IMR-90 (cell line): ENCODE measurements around the gene IL2RA. TPM values are rescaled to one million over a fixed set of nuclear protein-coding genes. Genes with fewer than 3 reads are reported as not detected.

Experiments
- ATAC-seq: fragments of 200-7000 bp; cut with Tn5 transposase; 2 replicates; pipeline ENCODE4 v1.9.1; 2020; ENCODE audit warnings: low read depth, mild to moderate bottlenecking, moderate library complexity
- BruUV-seq: library from RNA; stranded (reverse); fragments of 400-500 nt; replicated peaks from 2 replicates; lab custom pipeline; 2021; lab: Mats Ljungman, UMichigan
- CTCF ChIA-PET: fragments of 300-600 bp; formaldehyde crosslinking; extraction: SDS; loops from one replicate; lab custom pipeline; 2021; ENCODE audit warnings: antibody characterized with exemption; lab: Yijun Ruan, JAX
- POLR2A ChIA-PET: fragments of 300-600 bp; sonication (Branson Sonifier 250); formaldehyde crosslinking; loops from one replicate; lab custom pipeline; 2022; ENCODE audit warnings: antibody characterized with exemption; ENCODE audit not compliant: unreplicated experiment; lab: Charles Lee
- DNase-seq: peaks from one replicate; pipeline ENCODE4 v3.0.0; 2013
- H2AFZ ChIP-seq: replicated peaks from 2 replicates; pipeline ENCODE3; 2013; ENCODE audit warnings: low read length, mild to moderate bottlenecking; ENCODE audit not compliant: poor library complexity
- H2AK5ac ChIP-seq: 2 replicates; pipeline ENCODE4 v1.6.1; 2013; ENCODE audit warnings: low read depth, low read length, inconsistent platforms
- H2AK9ac ChIP-seq: replicated peaks from 2 replicates; pipeline ENCODE3; 2013; ENCODE audit warnings: mild to moderate bottlenecking, low read depth, low read length, moderate library complexity; ENCODE audit not compliant: poor library complexity
- H2BK120ac ChIP-seq: 2 replicates; pipeline ENCODE4 v1.6.1; 2013; ENCODE audit warnings: low read depth, low read length, inconsistent platforms
- H2BK15ac ChIP-seq: 3 replicates; pipeline ENCODE4 v1.6.1; 2013; ENCODE audit warnings: low read depth, low read length, inconsistent platforms
- H2BK20ac ChIP-seq: 2 replicates; pipeline ENCODE4 v1.6.1; 2013; ENCODE audit warnings: low read depth, mild to moderate bottlenecking, inconsistent platforms, low read length, moderate library complexity
- H2BK5ac ChIP-seq: 2 replicates; pipeline ENCODE4 v1.6.1; 2013; ENCODE audit warnings: mild to moderate bottlenecking, low read depth, low read length, inconsistent platforms; ENCODE audit not compliant: poor library complexity, severe bottlenecking
- H3K14ac ChIP-seq: replicated peaks from 2 replicates; pipeline ENCODE4 v1.6.1; 2013; ENCODE audit warnings: low read depth, low read length, inconsistent platforms
- H3K18ac ChIP-seq: 2 replicates; pipeline ENCODE4 v1.6.1; 2013; ENCODE audit warnings: low read depth, low read length, control low read depth
- H3K23ac ChIP-seq: 2 replicates; pipeline ENCODE4 v1.6.1; 2013; ENCODE audit warnings: low read depth, low read length, inconsistent platforms
- H3K27ac ChIP-seq: 2 replicates; pipeline ENCODE4 v1.5.1; 2013; ENCODE audit warnings: mild to moderate bottlenecking, control low read depth, low read length; ENCODE audit not compliant: insufficient read depth
- H3K27me3 ChIP-seq: 2 replicates; pipeline ENCODE4 v1.6.1; 2013; ENCODE audit warnings: low read length; ENCODE audit not compliant: control insufficient read depth, insufficient read depth
- H3K36me3 ChIP-seq: 2 replicates; pipeline ENCODE4 v1.6.1; 2013; ENCODE audit warnings: low read length, mixed read lengths; ENCODE audit not compliant: control insufficient read depth, insufficient read depth
- H3K4ac ChIP-seq: 2 replicates; pipeline ENCODE4 v1.6.1; 2013; ENCODE audit warnings: low read depth, low read length, inconsistent platforms
- H3K4me1 ChIP-seq: 2 replicates; pipeline ENCODE4 v1.6.1; 2013; ENCODE audit warnings: low read length, mixed read lengths; ENCODE audit not compliant: control insufficient read depth, insufficient read depth
- H3K4me2 ChIP-seq: 2 replicates; pipeline ENCODE4 v1.6.1; 2013; ENCODE audit warnings: low read depth, mild to moderate bottlenecking, control low read depth, low read length, moderate library complexity
- H3K4me3 ChIP-seq: 2 replicates; pipeline ENCODE4 v1.5.1; 2013; ENCODE audit warnings: low read depth, mild to moderate bottlenecking, control low read depth, low read length, moderate library complexity; ENCODE audit not compliant: insufficient read depth
- H3K56ac ChIP-seq: 2 replicates; pipeline ENCODE4 v1.6.1; 2013; ENCODE audit warnings: low read length, inconsistent platforms; ENCODE audit not compliant: insufficient read depth; ENCODE audit errors: extremely low read depth
- H3K79me1 ChIP-seq, 2 experiments: 2 replicates each; pipeline ENCODE4 v1.6.1; 2013; ENCODE audit warnings: low read length in 2 of 2, inconsistent platforms in 1 of 2, low read depth in 1 of 2
- H3K9ac ChIP-seq: 2 replicates; pipeline ENCODE4 v1.6.1; 2013; ENCODE audit warnings: low read depth, low read length, control low read depth
- H3K9me1 ChIP-seq: 2 replicates; pipeline ENCODE4 v1.6.1; 2013; ENCODE audit warnings: low read length, inconsistent platforms; ENCODE audit not compliant: insufficient read depth
- H3K9me3 ChIP-seq: 2 replicates; pipeline ENCODE4 v1.6.1; 2013; ENCODE audit warnings: low read length; ENCODE audit not compliant: control insufficient read depth, insufficient read depth
- H4K20me1 ChIP-seq: 2 replicates; pipeline ENCODE4 v1.6.1; 2013; ENCODE audit warnings: low read length, inconsistent platforms; ENCODE audit not compliant: insufficient read depth
- H4K5ac ChIP-seq: 2 replicates; pipeline ENCODE4 v1.6.1; 2013; ENCODE audit warnings: mild to moderate bottlenecking, low read depth, low read length, control low read depth
- H4K8ac ChIP-seq, 2 experiments: 2 replicates each; pipeline ENCODE4 v1.6.1; 2013; ENCODE audit warnings: low read depth in 2 of 2, low read length in 2 of 2, control low read depth in 1 of 2, inconsistent platforms in 1 of 2
- H4K91ac ChIP-seq: 2 replicates; pipeline ENCODE4 v1.6.1; 2013; ENCODE audit warnings: low read depth, low read length, inconsistent platforms; ENCODE audit not compliant: insufficient read depth
- BHLHE40 ChIP-seq: fragments of 150-350 bp; IDR thresholded peaks from 2 replicates; pipeline ENCODE4 v1.6.1; 2016; ENCODE audit warnings: mild to moderate bottlenecking, low read depth, low read length
- CEBPB ChIP-seq: IDR thresholded peaks from 2 replicates; pipeline ENCODE4 v1.6.1; 2012; ENCODE audit warnings: low read depth, low read length, improper control_type of control experiment
- CHD1 ChIP-seq: IDR thresholded peaks from 2 replicates; pipeline ENCODE4 v1.6.1; 2012; ENCODE audit warnings: low read depth, low read length, improper control_type of control experiment
- CTCF ChIP-seq: conservative IDR thresholded peaks from 2 replicates; pipeline ENCODE4 v1.5.1; 2012; ENCODE audit warnings: mild to moderate bottlenecking, low read depth, low read length, improper control_type of control experiment
- ELK1 ChIP-seq: fragments of 150-350 bp; IDR thresholded peaks from 2 replicates; pipeline ENCODE4 v1.6.1; 2016; ENCODE audit warnings: low read depth, mild to moderate bottlenecking, low read length, moderate library complexity, borderline replicate concordance
- FOS ChIP-seq: fragments of 150-350 bp; IDR thresholded peaks from 2 replicates; pipeline ENCODE4 v1.6.1; 2016; ENCODE audit warnings: low read depth, low read length
- MAFK ChIP-seq: IDR thresholded peaks from 2 replicates; pipeline ENCODE4 v1.6.1; 2012; ENCODE audit warnings: low read depth, low read length, improper control_type of control experiment
- MAZ ChIP-seq: IDR thresholded peaks from 2 replicates; pipeline ENCODE4 v1.6.1; 2012; ENCODE audit warnings: low read depth, mild to moderate bottlenecking, low read length, improper control_type of control experiment, moderate library complexity, borderline replicate concordance
- MXI1 ChIP-seq: IDR thresholded peaks from 2 replicates; pipeline ENCODE4 v1.6.1; 2012; ENCODE audit warnings: low read depth, mild to moderate bottlenecking, low read length, moderate library complexity, borderline replicate concordance
- NFE2L2 ChIP-seq: fragments of 150-350 bp; IDR thresholded peaks from 2 replicates; pipeline ENCODE4 v1.6.1; 2016; ENCODE audit warnings: low read depth, mild to moderate bottlenecking, low read length
- POLR2A ChIP-seq: IDR thresholded peaks from 2 replicates; pipeline ENCODE4 v1.6.1; 2012; ENCODE audit warnings: mild to moderate bottlenecking, low read depth, low read length
- RAD21 ChIP-seq: IDR thresholded peaks from 2 replicates; pipeline ENCODE4 v1.6.1; 2012; ENCODE audit warnings: low read length, improper control_type of control experiment
- RCOR1 ChIP-seq: IDR thresholded peaks from 2 replicates; pipeline ENCODE4 v1.6.1; 2012; ENCODE audit warnings: mild to moderate bottlenecking, low read length, improper control_type of control experiment; ENCODE audit not compliant: insufficient replicate concordance
- RFX5 ChIP-seq: IDR thresholded peaks from 2 replicates; pipeline ENCODE4 v1.8.0; 2012; ENCODE audit warnings: low read depth, mild to moderate bottlenecking, low read length, moderate library complexity
- SMC3 ChIP-seq: fragments of 150-350 bp; IDR thresholded peaks from 2 replicates; pipeline ENCODE4 v1.6.1; 2016; ENCODE audit warnings: low read depth, mild to moderate bottlenecking, antibody characterized with exemption, low read length, moderate library complexity
- WGBS, 2 experiments: methylation state at CpG; one replicate each; pipeline versions ENCODE4 v1.1.5 to v1.1.7; 2013; ENCODE audit warnings: missing lambda C conversion rate in 2 of 2; ENCODE audit not compliant: insufficient read length in 1 of 2; ENCODE audit errors: extremely low coverage in 2 of 2; 5-methylcytosine and 5-hydroxymethylcytosine counted together
- dilution Hi-C: fragments of 300-500 bp; cut with HindIII; formaldehyde crosslinking; loops from one replicate; pipeline ENCODE4 v1.14.3; 2018; ENCODE audit warnings: low sequenced_read_pairs; ENCODE audit not compliant: unreplicated experiment
- in situ Hi-C: fragments of 300-500 bp; cut with MboI; formaldehyde crosslinking; loops from 3 replicates; pipeline ENCODE4 v1.14.3; 2019; ENCODE audit warnings: low sequenced_read_pairs, inconsistent platforms, mixed read lengths
- intact Hi-C: fragments of 100-400 bp; cut with micrococcal nuclease; formaldehyde crosslinking; loops from 2 replicates; pipeline ENCODE4 v1.10.0; 2022
- polyA plus RNA-seq, 3 experiments: library from polyadenylated mRNA; depleted of rRNA; stranded (reverse); fragments of >200 nt; gene quantifications; 2 replicates each; pipeline ENCODE4 v1.2.3, GENCODE V29; 2012; ENCODE audit warnings: low replicate concordance in 1 of 3
- total RNA-seq: library from RNA; depleted of rRNA; stranded (reverse); fragments of >200 nt; gene quantifications from 2 replicates; pipeline ENCODE4 v1.2.3, GENCODE V29; 2012

The IL2RA gene
- total and polyA plus RNA-seq, 2 of the 4 experiments (the other 2 are of a cell fraction): not detected

- CTCF ChIA-PET: no interaction called here
These were observed 99.1 kb downstream of the IL2RA start for GRCh38 chr10:5963071-5963470.

More at GRCh38 chr10:5963071-5963470, 99.1 kb downstream of the IL2RA start:
- Histone ChIP-seq H3K79me1 (peaks cover 3 to 40% of the 10 kb centered on the region in 2 experiments; a peak in 2 of 4 replicates), H2AFZ (no peak overlapping the region), H3K23ac (no peak overlapping the region), H4K5ac (no peak overlapping the region), H3K14ac (no peak overlapping the region), H4K91ac (no peak overlapping the region), H3K56ac (no peak overlapping the region), H3K4me1 (peaks cover 18% of the 10 kb centered on the region), H3K4me3 (no peak overlapping the region), H2BK20ac (no peak overlapping the region), H4K20me1 (no peaks in the 10 kb centered on the region), H3K18ac (no peak overlapping the region), H3K36me3 (peaks cover 5% of the 10 kb centered on the region; the same call in 1 of the 2 replicates), H3K9me1 (peaks cover 29% of the 10 kb centered on the region), H3K4me2 (no peak overlapping the region), H2AK9ac (no peak overlapping the region), H3K27me3 (no peaks in the 10 kb centered on the region), H2AK5ac (no peak overlapping the region), H2BK5ac (no peak overlapping the region), H3K27ac (no peak overlapping the region), H3K9me3 (no peaks in the 10 kb centered on the region), H2BK15ac (no peak overlapping the region), H3K4ac (no peak overlapping the region), H4K8ac (no peak overlapping the region), H3K9ac (no peak overlapping the region), H2BK120ac (no peak overlapping the region)
- TF ChIP-seq CTCF (no peak), BHLHE40 (no peak), FOS (no peak), SMC3 (no peak), NFE2L2 (no peak), CHD1 (no peak), MAZ (no peak), POLR2A (no peak), ELK1 (no peak), MXI1 (no peak), MAFK (no peak), RAD21 (no peak), RCOR1 (no peak), CEBPB (no peak), RFX5 (no peak)
- no peak for DNase-seq
- dilution Hi-C loops (no loop called here), in situ Hi-C loops (no loop called here), intact Hi-C loops (no loop called here)
- 83% methylated on average over 3 of the region's 7 CpGs; no CpG with 5 or more reads in 1 of the 2 experiments for WGBS, 2 experiments
- BruUV-seq: no TSS peak
- ATAC-seq: no peak
- POLR2A ChIA-PET: no interaction called here
